ENCODE measurements around the gene OR10C1. TPM values are rescaled to one million over a fixed set of nuclear protein-coding genes. Genes with fewer than 3 reads are reported as not detected.

OR10C1 gene
- total and polyA plus RNA-seq, 7 experiments from 2014 or later, result not detected

GRCh38 chr6:29466241-29466640 is 27.1 kb downstream of the OR10C1 start:
- H3K36me3 Mint-ChIP-seq, result no peaks in the 10 kb centered on the region
- no peaks in the 10 kb centered on the region for H3K9me3 Mint-ChIP-seq
- ATAC-seq (no peak), DNase-seq (no peak)
- peaks cover 14 to 45% (median 23%) of the 10 kb centered on the region in 5 donors for H3K27me3 Mint-ChIP-seq
- Histone ChIP-seq H3K36me3 (ENCODE audit: control insufficient read depth in 2 of 3, insufficient read depth in 3 of 3, low read length in 3 of 3) (no peaks in the 10 kb centered on the region), H3K9me3 (ENCODE audit: control insufficient read depth in 2 of 3, low read length in 3 of 3) (no peaks in the 10 kb centered on the region), H3K27me3 (ENCODE audit: control insufficient read depth in 2 of 2, insufficient read depth in 2 of 2, low read length in 2 of 2) (peaks cover 0 to 2% of the 10 kb centered on the region in 2 donors), H3K27ac (ENCODE audit: low read depth, low read length) (no peak overlapping the region), H3K4me1 (ENCODE audit: control insufficient read depth in 2 of 2, insufficient read depth in 2 of 2, low read length in 2 of 2) (no peaks in the 10 kb centered on the region), H3K4me3 (ENCODE audit: low read length) (no peak overlapping the region)
- CTCF ChIA-PET, result no interaction called here
- H3K27ac Mint-ChIP-seq, result no peak overlapping the region
- intact Hi-C loops (cut with micrococcal nuclease), result no loop called here
- H3K4me3 Mint-ChIP-seq, result no peak overlapping the region
- POLR2A ChIA-PET, result no interaction called here
- H3K4me1 Mint-ChIP-seq, result no peaks in the 10 kb centered on the region

- Mint-ChIP-seq H3K4me1 (peaks cover 0 to 2% (median 0%) of the 10 kb centered on the region in 7 donors), H3K27me3 (peaks cover 5 to 27% (median 14%) of the 10 kb centered on the region in 5 donors), H3K9me3 (peaks cover 0 to 2% (median 0%) of the 10 kb centered on the region in 11 donors), H3K27ac (no peak overlapping the region), H3K4me3 (no peak overlapping the region), H3K36me3 (no peaks in the 10 kb centered on the region)
- Histone ChIP-seq H3K9me3 (ENCODE audit: control insufficient read depth in 2 of 3, low read length in 3 of 3) (no peaks in the 10 kb centered on the region), H3K4me3 (ENCODE audit: low read length) (no peak overlapping the region), H3K36me3 (ENCODE audit: control insufficient read depth in 2 of 3, insufficient read depth in 3 of 3, low read length in 3 of 3) (no peaks in the 10 kb centered on the region), H3K27ac (ENCODE audit: low read depth, low read length) (no peak overlapping the region), H3K4me1 (ENCODE audit: control insufficient read depth in 2 of 2, insufficient read depth in 2 of 2, low read length in 2 of 2) (no peaks in the 10 kb centered on the region), H3K27me3 (ENCODE audit: control insufficient read depth in 2 of 2, insufficient read depth in 2 of 2, low read length in 2 of 2) (no peaks in the 10 kb centered on the region)
- POLR2A ChIA-PET, result no interaction called here
- DNase-seq, result no peak
- ATAC-seq, result no peak
- CTCF ChIA-PET, result no interaction called here
- intact Hi-C loops (cut with micrococcal nuclease), result no loop called here
Observed at GRCh38 chr6:29474996-29475395, 35.9 kb downstream of the OR10C1 start.

GRCh38 chr6:29477923-29478450 is 38.9 kb downstream of the OR10C1 start:
- intact Hi-C loops (cut with micrococcal nuclease), result no loop called here
- H3K36me3 ChIP-seq (ENCODE audit: control insufficient read depth in 2 of 3, insufficient read depth in 3 of 3, low read length in 3 of 3), result no peaks in the 10 kb centered on the region
- H3K4me3 ChIP-seq (ENCODE audit: low read length), result no peak overlapping the region
- ChIA-PET POLR2A (no interaction called here), CTCF (no interaction called here)
- no peak overlapping the region for H3K27ac ChIP-seq (ENCODE audit: low read depth, low read length)
- H3K27ac Mint-ChIP-seq, result no peak overlapping the region
- H3K4me1 Mint-ChIP-seq, result peaks cover 0 to 2% (median 0%) of the 10 kb centered on the region in 7 donors
- ATAC-seq, result no peak
- DNase-seq, result no peak
- no peaks in the 10 kb centered on the region for H3K27me3 ChIP-seq (ENCODE audit: control insufficient read depth in 2 of 2, insufficient read depth in 2 of 2, low read length in 2 of 2)
- H3K9me3 ChIP-seq (ENCODE audit: control insufficient read depth in 2 of 3, low read length in 3 of 3), result no peaks in the 10 kb centered on the region
- no peaks in the 10 kb centered on the region for H3K4me1 ChIP-seq (ENCODE audit: control insufficient read depth in 2 of 2, insufficient read depth in 2 of 2, low read length in 2 of 2)
- no peaks in the 10 kb centered on the region for H3K36me3 Mint-ChIP-seq
- peaks cover 0 to 7% (median 0%) of the 10 kb centered on the region in 11 donors for H3K9me3 Mint-ChIP-seq
- no peak overlapping the region for H3K4me3 Mint-ChIP-seq
- H3K27me3 Mint-ChIP-seq, result peaks cover 7 to 29% (median 20%) of the 10 kb centered on the region in 5 donors

DNA sequence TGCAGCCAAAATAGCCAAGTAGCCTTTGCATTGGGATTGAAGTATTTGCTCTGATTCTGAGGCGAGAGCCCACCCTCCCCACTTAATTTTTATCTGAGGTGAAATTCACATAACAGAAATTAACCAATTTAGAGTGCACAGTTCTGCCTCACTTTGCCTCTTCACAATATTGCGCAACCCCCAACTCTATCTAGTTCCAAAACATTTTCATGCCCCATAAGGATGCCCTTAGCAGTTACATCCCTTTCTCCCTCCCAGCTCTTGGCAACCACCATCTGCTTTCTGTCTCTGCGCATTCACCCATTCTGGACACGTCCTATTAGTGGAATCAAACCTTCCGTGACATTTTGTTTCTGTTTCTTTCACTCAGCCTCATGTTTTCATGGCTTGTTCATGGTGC is 39.6 kb downstream of the OR10C1 start:
- ChIA-PET POLR2A (no interaction called here), CTCF (no interaction called here)
- Histone ChIP-seq H3K4me1 (ENCODE audit: control insufficient read depth in 2 of 2, insufficient read depth in 2 of 2, low read length in 2 of 2) (no peaks in the 10 kb centered on the region), H3K36me3 (ENCODE audit: control insufficient read depth in 2 of 3, insufficient read depth in 3 of 3, low read length in 3 of 3) (no peaks in the 10 kb centered on the region), H3K4me3 (ENCODE audit: low read length) (no peak overlapping the region), H3K27ac (ENCODE audit: low read depth, low read length) (no peak overlapping the region), H3K9me3 (ENCODE audit: control insufficient read depth in 2 of 3, low read length in 3 of 3) (no peaks in the 10 kb centered on the region), H3K27me3 (ENCODE audit: control insufficient read depth in 2 of 2, insufficient read depth in 2 of 2, low read length in 2 of 2) (no peaks in the 10 kb centered on the region)
- ATAC-seq (no peak), DNase-seq (no peak)
- Mint-ChIP-seq H3K36me3 (no peaks in the 10 kb centered on the region), H3K4me1 (peaks cover 0 to 2% (median 0%) of the 10 kb centered on the region in 7 donors), H3K9me3 (peaks cover 0 to 7% (median 0%) of the 10 kb centered on the region in 11 donors), H3K27ac (no peak overlapping the region), H3K27me3 (peaks cover 8 to 26% (median 15%) of the 10 kb centered on the region in 5 donors), H3K4me3 (no peak overlapping the region)
- intact Hi-C loops (cut with micrococcal nuclease), result no loop called here

- Mint-ChIP-seq H3K4me3 (no peak overlapping the region), H3K36me3 (no peaks in the 10 kb centered on the region), H3K27me3 (peaks cover 8 to 23% (median 17%) of the 10 kb centered on the region in 5 donors), H3K4me1 (peaks cover 0 to 2% (median 0%) of the 10 kb centered on the region in 7 donors), H3K27ac (no peak overlapping the region), H3K9me3 (peaks cover 0 to 7% (median 0%) of the 10 kb centered on the region in 11 donors)
- CTCF ChIA-PET, result no interaction called here
- no peak overlapping the region for H3K27ac ChIP-seq (ENCODE audit: low read depth, low read length)
- ATAC-seq (no peak), DNase-seq (no peak)
- H3K4me3 ChIP-seq (ENCODE audit: low read length), result no peak overlapping the region
- H3K27me3 ChIP-seq (ENCODE audit: control insufficient read depth in 2 of 2, insufficient read depth in 2 of 2, low read length in 2 of 2), result no peaks in the 10 kb centered on the region
- POLR2A ChIA-PET, result no interaction called here
- intact Hi-C loops (cut with micrococcal nuclease), result no loop called here
- H3K4me1 ChIP-seq (ENCODE audit: control insufficient read depth in 2 of 2, insufficient read depth in 2 of 2, low read length in 2 of 2), result no peaks in the 10 kb centered on the region
- no peaks in the 10 kb centered on the region for H3K36me3 ChIP-seq (ENCODE audit: control insufficient read depth in 2 of 3, insufficient read depth in 3 of 3, low read length in 3 of 3)
- H3K9me3 ChIP-seq (ENCODE audit: control insufficient read depth in 2 of 3, low read length in 3 of 3), result no peaks in the 10 kb centered on the region
Observed at GRCh38 chr6:29479560-29479959, 40.5 kb downstream of the OR10C1 start.

GRCh38 chr6:29483186-29483585 is 44.1 kb downstream of the OR10C1 start:
- Mint-ChIP-seq H3K9me3 (peaks cover 0 to 7% (median 0%) of the 10 kb centered on the region in 11 donors), H3K36me3 (no peaks in the 10 kb centered on the region), H3K4me1 (peaks cover 0 to 2% (median 0%) of the 10 kb centered on the region in 7 donors), H3K27ac (no peak overlapping the region), H3K27me3 (peaks cover 8 to 40% (median 32%) of the 10 kb centered on the region in 5 donors), H3K4me3 (no peak overlapping the region)
- ChIA-PET POLR2A (no interaction called here), CTCF (interaction anchor here (1.0 kb wide), 1 partner anchor 107 kb away, joined by 4 read pairs; no protein-coding TSS in a partner anchor)
- DNase-seq (no peak), ATAC-seq (no peak)
- Histone ChIP-seq H3K27me3 (ENCODE audit: control insufficient read depth in 2 of 2, insufficient read depth in 2 of 2, low read length in 2 of 2) (no peaks in the 10 kb centered on the region), H3K4me3 (ENCODE audit: low read length) (no peak overlapping the region), H3K36me3 (ENCODE audit: control insufficient read depth in 2 of 3, insufficient read depth in 3 of 3, low read length in 3 of 3) (no peaks in the 10 kb centered on the region), H3K27ac (ENCODE audit: low read depth, low read length) (no peak overlapping the region), H3K4me1 (ENCODE audit: control insufficient read depth in 2 of 2, insufficient read depth in 2 of 2, low read length in 2 of 2) (no peaks in the 10 kb centered on the region), H3K9me3 (ENCODE audit: control insufficient read depth in 2 of 3, low read length in 3 of 3) (no peaks in the 10 kb centered on the region)
- intact Hi-C loops (cut with micrococcal nuclease), result no loop called here

DNA sequence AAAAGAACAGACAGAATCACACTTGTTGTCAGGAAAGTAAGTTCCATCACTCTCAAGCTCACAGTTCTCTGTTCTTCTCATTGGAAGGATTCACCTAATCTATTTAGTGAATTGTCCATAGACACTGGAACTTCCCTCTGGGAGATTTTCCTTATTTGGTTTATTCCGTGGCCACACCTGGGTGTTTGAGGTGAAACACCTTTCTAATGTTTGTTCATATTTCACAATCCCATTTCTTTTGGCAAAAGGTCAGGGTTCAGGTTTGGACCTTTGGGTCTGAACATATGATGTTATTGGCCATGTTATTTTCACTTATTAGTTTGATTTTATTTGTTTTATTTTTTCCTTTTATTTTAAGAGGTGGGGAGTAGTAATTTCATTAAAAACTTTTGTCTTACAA is 44.6 kb downstream of the OR10C1 start:
- H3K36me3 ChIP-seq (ENCODE audit: control insufficient read depth in 2 of 3, insufficient read depth in 3 of 3, low read length in 3 of 3), result no peaks in the 10 kb centered on the region
- no peak for DNase-seq
- peaks cover 8 to 40% (median 32%) of the 10 kb centered on the region in 5 donors for H3K27me3 Mint-ChIP-seq
- no peak overlapping the region for H3K4me3 Mint-ChIP-seq
- no peak for ATAC-seq
- H3K27ac Mint-ChIP-seq, result no peak overlapping the region
- no peak overlapping the region for H3K4me3 ChIP-seq (ENCODE audit: low read length)
- H3K27ac ChIP-seq (ENCODE audit: low read depth, low read length), result no peak overlapping the region
- peaks cover 0 to 2% (median 0%) of the 10 kb centered on the region in 7 donors for H3K4me1 Mint-ChIP-seq
- H3K36me3 Mint-ChIP-seq, result no peaks in the 10 kb centered on the region
- intact Hi-C loops (cut with micrococcal nuclease), result no loop called here
- ChIA-PET CTCF (interaction anchor here (1.0 kb wide), 1 partner anchor 107 kb away, joined by 4 read pairs; no protein-coding TSS in a partner anchor), POLR2A (no interaction called here)
- no peaks in the 10 kb centered on the region for H3K4me1 ChIP-seq (ENCODE audit: control insufficient read depth in 2 of 2, insufficient read depth in 2 of 2, low read length in 2 of 2)
- peaks cover 0 to 7% (median 0%) of the 10 kb centered on the region in 11 donors for H3K9me3 Mint-ChIP-seq
- no peaks in the 10 kb centered on the region for H3K9me3 ChIP-seq (ENCODE audit: control insufficient read depth in 2 of 3, low read length in 3 of 3)
- no peaks in the 10 kb centered on the region for H3K27me3 ChIP-seq (ENCODE audit: control insufficient read depth in 2 of 2, insufficient read depth in 2 of 2, low read length in 2 of 2)
